Endothelial cell of umbilical vein (primary cell): ENCODE data around the gene ORM2. TPM values are rescaled to one million over a fixed set of nuclear protein-coding genes. Genes with fewer than 3 reads are reported as not detected.

Experiments used
- BruUV-seq: library from RNA; stranded (reverse); fragments of 400-500 nt; replicated peaks from 2 replicates; lab custom pipeline; 2021; lab: Mats Ljungman, UMichigan
- CTCF ChIA-PET: fragments of 300-600, 350-600 bp; sonication (Branson Sonifier 250); formaldehyde crosslinking; loops from one replicate; lab custom pipeline; 2021; ENCODE audit warnings: antibody characterized with exemption, inconsistent platforms; lab: Charles Lee
- POLR2A ChIA-PET: fragments of 300-600, 350-600 bp; sonication (Branson Sonifier 250); formaldehyde crosslinking; loops from one replicate; lab custom pipeline; 2021; ENCODE audit warnings: antibody characterized with exemption, inconsistent platforms; lab: Charles Lee
- DNase-seq: peaks from one replicate; pipeline ENCODE4 v3.0.0-alpha.2; 2011; ENCODE audit warnings: low read depth, low spot score
- FAIRE-seq: peaks from 2 replicates; lab custom pipeline; 2011; peaks lifted over from hg19 to GRCh38; lab: Jason Lieb, UNC
- H2AFZ ChIP-seq: 2 replicates; pipeline ENCODE4 v1.6.0; 2012; ENCODE audit warnings: low read depth, low read length, control low read depth, inconsistent platforms
- H3K27ac ChIP-seq: 2 replicates; pipeline ENCODE4 v1.5.1; 2011; ENCODE audit warnings: low read depth, mild to moderate bottlenecking, control low read depth, low read length, moderate library complexity; ENCODE audit not compliant: insufficient read depth
- H3K27me3 ChIP-seq, 2 experiments: 2 replicates each; pipeline versions ENCODE4 v1.6.0 to v1.6.1; 2011; ENCODE audit warnings: low read length in 2 of 2, mixed read lengths in 1 of 2; ENCODE audit not compliant: control insufficient read depth in 2 of 2, insufficient read depth in 2 of 2
- H3K36me3 ChIP-seq, 2 experiments: 2 replicates in 1 of 2; 3 replicates in 1 of 2; pipeline ENCODE4 v1.5.1; 2011; ENCODE audit warnings: low read length in 2 of 2, mild to moderate bottlenecking in 1 of 2, moderate library complexity in 1 of 2; ENCODE audit not compliant: control insufficient read depth in 2 of 2, insufficient read depth in 2 of 2; ENCODE audit errors: extremely low read depth in 1 of 2
- H3K4me1 ChIP-seq: 3 replicates; pipeline ENCODE4 v1.5.1; 2011; ENCODE audit warnings: mild to moderate bottlenecking, low read length; ENCODE audit not compliant: control insufficient read depth, insufficient read depth; ENCODE audit errors: extremely low read depth
- H3K4me2 ChIP-seq: 2 replicates; pipeline ENCODE4 v1.6.1; 2011; ENCODE audit warnings: low read length, control low read depth, mixed read lengths; ENCODE audit not compliant: insufficient read depth
- H3K4me3 ChIP-seq, 3 experiments: fragments of 200-600 bp in 1 of 3; sonication (generic), shearing (Covaris generic) in 1 of 3; replicated peaks in 1 of 3; 2 replicates each; pipeline ENCODE4 v1.5.1; 2011 to 2016; ENCODE audit warnings: control low read depth in 3 of 3, low read length in 3 of 3, mild to moderate bottlenecking in 2 of 3, inconsistent platforms in 1 of 3, low read depth in 1 of 3, moderate library complexity in 1 of 3; ENCODE audit not compliant: insufficient read depth in 1 of 3
- H3K79me2 ChIP-seq: 2 replicates; pipeline ENCODE4 v1.6.0; 2012; ENCODE audit warnings: low read length, inconsistent platforms; ENCODE audit not compliant: control insufficient read depth, insufficient read depth
- H3K9ac ChIP-seq: replicated peaks from 2 replicates; pipeline ENCODE3; 2011; ENCODE audit warnings: low read length, control low read depth; ENCODE audit not compliant: insufficient read depth; ENCODE audit errors: extremely low read depth
- H3K9me1 ChIP-seq: replicated peaks from 3 replicates; pipeline ENCODE4 v1.6.0; 2011; ENCODE audit warnings: mild to moderate bottlenecking, low read length; ENCODE audit not compliant: control insufficient read depth, insufficient read depth; ENCODE audit errors: extremely low read depth
- H3K9me3 ChIP-seq: replicated peaks from 2 replicates; pipeline ENCODE4 v1.5.1; 2012; ENCODE audit warnings: low read length, inconsistent platforms; ENCODE audit not compliant: control insufficient read depth, insufficient read depth
- H4K20me1 ChIP-seq: replicated peaks from 2 replicates; pipeline ENCODE3; 2011; ENCODE audit warnings: mild to moderate bottlenecking, low read length; ENCODE audit not compliant: control insufficient read depth, insufficient read depth; ENCODE audit errors: extremely low read depth
- CTCF ChIP-seq, 2 donors: IDR thresholded peaks; 1 replicate in 1 of 2; 2 replicates in 1 of 2; pipeline ENCODE4 v1.5.1; 2011; ENCODE audit warnings: low read length in 2 of 2, mild to moderate bottlenecking in 2 of 2, moderate library complexity in 2 of 2, control low read depth in 1 of 2, inconsistent platforms in 1 of 2, low read depth in 1 of 2; ENCODE audit not compliant: insufficient read depth in 1 of 2; ENCODE audit errors: extremely low read depth in 1 of 2
- EZH2 ChIP-seq: IDR thresholded peaks from 2 replicates; pipeline ENCODE4 v1.6.1; 2012; ENCODE audit warnings: borderline replicate concordance, low read depth, mild to moderate bottlenecking, moderate library complexity, low read length, inconsistent platforms; ENCODE audit not compliant: severe bottlenecking
- FOS ChIP-seq: IDR thresholded peaks from 2 replicates; pipeline ENCODE4 v1.6.1; 2011; ENCODE audit warnings: mild to moderate bottlenecking, low read length, moderate library complexity, borderline replicate concordance; ENCODE audit not compliant: insufficient read depth
- GATA2 ChIP-seq: IDR thresholded peaks from 2 replicates; pipeline ENCODE4 v1.7.0; 2011; ENCODE audit warnings: low read depth, mild to moderate bottlenecking, moderate library complexity, mixed read lengths, low read length; ENCODE audit not compliant: insufficient read length, insufficient read depth
- JUN ChIP-seq: IDR thresholded peaks from 2 replicates; pipeline ENCODE4 v1.6.1; 2011; ENCODE audit warnings: borderline replicate concordance, low read depth; ENCODE audit not compliant: insufficient read length, insufficient read depth
- MYC ChIP-seq: IDR thresholded peaks from one replicate; pipeline ENCODE4 v1.6.1; 2011; ENCODE audit warnings: mild to moderate bottlenecking, low read depth, low read length
- POLR2A ChIP-seq: IDR thresholded peaks from 2 replicates; pipeline ENCODE4 v1.6.1; 2012; ENCODE audit warnings: low read depth, mild to moderate bottlenecking, control low read depth, low read length
- POLR2AphosphoS5 ChIP-seq: IDR thresholded peaks from 2 replicates; pipeline ENCODE4 v1.6.1; 2012; ENCODE audit warnings: low read depth, mild to moderate bottlenecking, control low read depth, low read length, moderate library complexity; ENCODE audit not compliant: insufficient read depth
- dilution Hi-C: fragments of 300-500 bp; cut with MboI; formaldehyde crosslinking; loops from one replicate; pipeline ENCODE4 v1.15.0; 2019; ENCODE audit warnings: low sequenced_read_pairs; ENCODE audit not compliant: extremely low pct_ligation_motif_present
- intact Hi-C: fragments of 100-400 bp; cut with micrococcal nuclease; formaldehyde crosslinking; loops from one replicate; pipeline ENCODE4 v1.10.0; 2022
- polyA plus RNA-seq, 4 experiments: library from polyadenylated mRNA; depleted of rRNA in 3 of 4; stranded (reverse) in 3 of 4; unstranded in 1 of 4; fragments of >200 nt; gene quantifications; 2 replicates each; pipeline versions ENCODE4 v1.2.1 to v1.2.3, GENCODE V29; 2011 to 2012; ENCODE audit warnings: missing spikeins in 1 of 4
- total RNA-seq: library from RNA; stranded (reverse); gene quantifications from 2 replicates; pipeline ENCODE4 v1.2.3, GENCODE V29; 2021
- TF ChIP-seq, protein P1 (sequence below): IDR thresholded peaks from 2 replicates; pipeline ENCODE4 v1.6.1; 2011; ENCODE audit not compliant: insufficient read depth, insufficient read length

ORM2 gene
- total and polyA plus RNA-seq, 2 donors (not counting 3 experiments of a cell fraction or from before 2014, with no cell fraction given) = not detected

GRCh38 chr9:114367772-114368569 lies 38.3 kb downstream of the ORM2 start:
- peaks cover 4 to 24% of the 10 kb centered on the region in 2 experiments for H3K36me3 ChIP-seq
- no peaks in the 10 kb centered on the region for H3K79me2 ChIP-seq
- no peaks in the 10 kb centered on the region for H3K9me3 ChIP-seq
- H3K27me3 ChIP-seq = no peaks in the 10 kb centered on the region
- H3K4me2 ChIP-seq = no peak overlapping the region
- H3K9ac ChIP-seq = no peak overlapping the region
- no TSS peak for BruUV-seq
- POLR2A ChIA-PET = no interaction called here
- FAIRE-seq = no peak
- dilution Hi-C loops = no loop called here
- H2AFZ ChIP-seq = no peak overlapping the region
- H3K27ac ChIP-seq = no peak overlapping the region
- H3K4me3 ChIP-seq = no peak overlapping the region
- TF ChIP-seq POLR2A (no peak), MYC (no peak), CTCF (IDR thresholded peaks at IDR 0.05; ENCODE audit: extremely low read depth in 1 of 2, insufficient read depth in 1 of 2, low read depth in 1 of 2, low read length in 2 of 2) (no peak), EZH2 (no peak), FOS (no peak), POLR2AphosphoS5 (no peak), GATA2 (no peak), JUN (no peak)
- TF ChIP-seq, protein P1, sequence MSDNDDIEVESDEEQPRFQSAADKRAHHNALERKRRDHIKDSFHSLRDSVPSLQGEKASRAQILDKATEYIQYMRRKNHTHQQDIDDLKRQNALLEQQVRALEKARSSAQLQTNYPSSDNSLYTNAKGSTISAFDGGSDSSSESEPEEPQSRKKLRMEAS = no peak
- no peak for DNase-seq
- H4K20me1 ChIP-seq = no peaks in the 10 kb centered on the region
- CTCF ChIA-PET = interaction anchor here (0.6 kb wide), 1 partner anchor 994 kb away, joined by 3 read pairs; no protein-coding TSS in a partner anchor
- intact Hi-C loops = no loop called here
- peaks cover 15% of the 10 kb centered on the region for H3K4me1 ChIP-seq
- no peaks in the 10 kb centered on the region for H3K9me1 ChIP-seq
